SH-SY5Y (cell line): ENCODE results near the gene OTOF.

ENCODE experiments used
- GATA2 ChIP-seq: IDR thresholded peaks from 2 replicates; pipeline ENCODE4 v1.6.1; 2011; ENCODE audit warnings: mild to moderate bottlenecking, low read depth, low read length
- GATA3 ChIP-seq: IDR thresholded peaks from 2 replicates; pipeline ENCODE4 v1.6.1; 2011; ENCODE audit warnings: low read depth, mild to moderate bottlenecking, low read length, moderate library complexity

Gene OTOF

DNA sequence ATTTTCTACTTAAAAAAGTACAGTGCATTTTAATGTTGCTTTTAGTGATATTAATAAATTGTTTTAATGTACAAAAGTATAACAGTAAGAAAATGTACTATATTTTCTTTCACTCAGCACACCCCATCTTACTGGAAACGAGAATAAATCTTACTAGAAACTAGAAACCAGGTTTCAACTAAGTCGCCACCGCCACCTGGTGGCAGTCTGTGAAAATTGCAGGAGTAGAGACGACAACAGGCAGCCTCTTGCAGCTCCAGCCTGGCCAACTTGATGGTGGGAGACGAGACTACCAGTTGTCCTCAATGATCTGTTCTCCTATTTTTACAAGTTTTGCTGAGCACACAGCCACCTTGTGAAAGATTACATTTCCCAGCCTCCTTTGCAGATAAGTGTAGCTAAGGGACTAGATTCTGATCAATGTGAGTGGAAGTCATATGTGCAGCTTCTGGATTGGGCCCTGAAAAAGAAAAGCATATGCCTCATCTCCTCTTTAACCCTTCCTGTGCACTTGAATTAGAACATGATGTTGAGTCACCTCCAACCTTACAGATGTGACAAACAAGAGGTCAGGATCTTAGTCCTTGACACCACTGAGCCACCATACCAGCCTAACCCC, 8.7 kb downstream of the OTOF start:
- TF ChIP-seq GATA2 (no peak), GATA3 (no peak)

DNA sequence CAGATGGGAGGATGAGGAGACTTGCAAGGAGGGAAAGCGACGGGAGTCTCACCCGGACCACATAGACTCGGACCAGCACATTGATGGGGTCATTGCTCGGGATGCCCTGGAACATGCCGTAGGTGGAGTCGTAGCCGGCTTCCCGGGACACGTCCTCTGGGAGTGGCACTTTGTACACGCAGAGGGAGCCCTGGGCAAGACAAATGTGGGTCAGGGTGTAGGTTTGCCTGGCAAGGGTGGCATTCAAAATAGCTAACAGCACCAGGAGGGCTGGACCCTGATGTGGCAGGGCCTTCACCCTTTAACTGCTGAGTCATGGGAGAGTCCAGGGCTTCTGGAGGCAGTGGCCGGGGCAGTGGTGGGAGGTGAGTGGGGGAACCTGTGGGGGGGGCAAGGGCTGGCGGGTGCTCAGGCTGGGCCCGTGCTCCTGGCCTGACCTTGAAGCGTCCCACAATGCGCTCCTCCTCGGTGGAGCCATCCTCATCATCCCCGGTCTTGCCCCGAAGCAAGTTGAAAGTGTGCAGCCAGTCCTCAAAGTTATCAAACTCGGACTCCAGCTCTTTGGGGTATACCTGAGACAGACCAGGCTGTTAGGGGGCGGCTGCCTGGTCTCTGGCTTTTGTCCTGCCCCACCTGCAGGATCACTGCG, 11.1 kb downstream of the OTOF start:
- TF ChIP-seq GATA2 (no peak), GATA3 (no peak)

DNA sequence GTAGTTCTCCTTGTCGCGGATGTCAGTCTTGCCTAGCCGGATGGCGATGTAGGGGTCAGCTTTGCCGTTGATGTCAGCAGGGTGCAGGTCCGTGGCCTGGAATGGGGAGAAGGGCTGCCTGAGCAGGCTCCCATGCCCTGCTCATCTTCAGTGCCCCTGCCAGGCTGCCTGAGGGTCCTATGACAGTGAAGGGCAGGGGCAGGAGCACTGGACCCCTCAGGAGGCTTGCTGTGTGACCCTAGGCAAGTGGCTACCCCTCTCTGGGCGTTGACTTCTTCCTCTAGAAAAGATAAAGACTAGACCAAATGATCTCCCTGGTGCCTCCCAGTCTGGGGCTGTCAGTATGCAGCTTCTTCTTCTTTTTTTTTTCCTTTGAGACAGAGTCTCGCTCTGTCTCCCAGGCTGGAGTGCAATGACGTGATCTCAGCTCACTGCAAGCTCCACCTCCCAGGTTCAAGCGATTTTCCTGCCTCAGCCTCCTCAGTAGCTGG, 11.9 kb downstream of the OTOF start:
- TF ChIP-seq GATA3, result no peak
- no peak for TF ChIP-seq GATA2

DNA sequence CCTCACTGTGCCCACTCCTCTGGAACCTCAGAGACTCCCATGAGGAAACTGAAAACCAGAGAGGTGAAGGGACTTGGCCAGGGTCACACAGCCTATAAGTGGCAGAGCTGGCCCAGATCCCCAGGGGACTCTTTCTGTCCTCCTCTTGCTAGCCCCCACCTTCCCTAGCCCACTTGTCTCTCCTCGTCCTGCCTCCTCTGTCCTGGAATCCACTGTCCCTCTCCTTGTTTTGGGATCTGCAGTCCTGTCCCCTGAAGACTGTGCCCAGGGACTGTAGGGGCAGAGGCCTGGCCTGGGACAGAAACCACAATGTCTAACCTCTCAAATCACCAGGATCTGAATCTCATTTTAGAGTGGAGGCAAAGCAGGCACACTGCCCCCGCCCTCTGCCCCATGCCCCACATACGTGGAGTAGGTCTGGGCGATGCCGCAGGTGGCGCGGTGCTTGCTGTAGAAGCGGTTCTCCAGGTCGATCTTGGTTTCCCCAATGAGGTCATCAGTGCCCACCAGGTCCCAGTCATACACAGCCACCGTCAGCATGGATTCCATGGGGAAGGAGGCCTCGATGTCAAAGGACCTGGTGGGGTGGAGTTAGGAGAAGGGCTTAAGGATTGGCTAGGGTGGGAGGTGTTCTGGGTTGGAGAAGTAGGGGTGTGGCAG, 12.5 kb downstream of the OTOF start:
- TF ChIP-seq GATA3, result no peak

DNA sequence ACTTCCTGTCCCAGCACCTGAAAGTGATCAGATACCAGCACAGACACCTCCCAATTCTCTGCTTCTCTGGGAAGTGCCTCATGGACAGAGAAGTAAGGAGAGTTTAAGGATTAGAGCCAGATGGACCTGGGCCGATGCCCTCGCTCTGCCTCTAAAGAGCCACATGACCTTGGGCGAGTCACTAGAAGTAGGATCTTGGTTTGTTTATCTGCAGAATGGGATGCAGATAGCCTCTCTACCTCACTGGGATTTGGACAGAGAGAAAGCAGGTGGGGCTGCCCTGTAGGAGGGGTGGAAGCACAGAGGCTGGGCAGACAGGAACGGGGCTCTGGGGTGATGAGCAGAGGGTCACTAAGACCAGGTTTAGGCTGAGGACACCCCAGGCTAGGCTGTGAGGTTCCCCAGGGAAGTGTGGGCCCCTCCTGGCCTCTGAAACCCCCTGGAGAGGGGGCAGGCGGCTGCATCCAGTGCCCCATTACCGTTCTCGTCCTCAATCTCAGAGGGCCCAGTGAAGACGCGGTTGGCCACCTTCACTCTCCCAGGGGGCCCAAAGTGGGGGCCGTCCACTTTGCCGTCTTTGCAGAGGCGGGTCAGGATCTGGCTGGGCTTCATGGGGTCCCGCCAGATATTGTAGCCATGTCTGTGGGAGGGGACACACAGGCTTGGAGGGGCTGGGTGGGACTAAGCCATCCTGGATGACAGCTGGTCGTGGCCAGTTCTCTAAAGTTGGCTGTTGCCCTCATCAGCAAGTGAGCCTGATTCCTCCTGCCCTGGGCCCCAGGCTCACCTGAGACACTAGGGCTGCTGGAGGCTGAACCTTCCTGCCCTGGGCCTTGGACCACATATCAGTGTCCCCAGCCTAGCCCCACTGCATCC, 13.3 kb downstream of the OTOF start:
- no peak for TF ChIP-seq GATA2
- TF ChIP-seq GATA3, result no peak

DNA sequence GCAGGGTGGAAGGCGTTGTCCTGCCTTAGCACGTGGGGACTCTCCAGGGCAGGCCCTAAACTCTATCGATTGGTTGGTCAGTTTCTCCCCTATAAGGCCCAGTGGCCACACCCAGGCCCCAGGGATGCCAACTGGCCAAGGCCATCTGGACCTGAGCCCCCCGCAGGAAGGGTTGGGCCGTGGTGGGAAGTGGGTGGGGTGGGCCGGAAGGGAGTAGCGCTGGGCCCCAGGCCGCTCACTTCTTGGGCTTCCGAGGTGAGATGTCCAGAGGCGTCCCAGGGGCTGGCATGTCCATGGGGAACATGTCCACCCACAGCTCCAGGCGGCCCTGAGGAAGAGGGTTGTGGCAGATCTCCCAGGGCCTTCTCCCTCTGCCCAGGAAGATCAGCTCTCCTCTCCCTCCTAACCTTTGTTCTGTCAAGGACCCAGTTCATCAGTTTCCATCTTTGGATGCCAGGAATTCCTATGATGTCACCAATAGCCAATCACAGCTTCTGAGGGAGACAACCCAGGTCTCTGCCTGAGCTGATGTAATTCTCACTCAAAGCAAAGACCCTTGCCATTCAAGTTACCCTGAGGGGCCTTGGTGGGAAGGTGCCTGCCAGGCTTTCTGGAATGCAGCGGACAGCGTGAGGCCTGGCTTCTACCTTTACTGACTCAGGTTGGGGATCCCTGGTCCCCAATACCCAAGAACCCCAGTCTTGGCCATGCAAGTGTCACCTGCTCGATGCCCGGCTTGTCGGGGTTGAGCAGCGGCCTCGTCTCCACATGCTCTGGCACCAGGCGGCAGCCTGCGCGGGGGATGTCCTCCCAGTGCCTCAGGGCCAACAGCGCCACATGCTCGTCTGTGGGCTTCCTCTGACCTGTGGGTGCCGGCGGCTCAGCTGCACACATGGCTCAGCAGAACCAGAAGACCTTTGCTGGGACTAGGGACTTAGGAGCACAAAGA, 14.4 kb downstream of the OTOF start:
- TF ChIP-seq GATA2 (no peak), GATA3 (no peak)

DNA sequence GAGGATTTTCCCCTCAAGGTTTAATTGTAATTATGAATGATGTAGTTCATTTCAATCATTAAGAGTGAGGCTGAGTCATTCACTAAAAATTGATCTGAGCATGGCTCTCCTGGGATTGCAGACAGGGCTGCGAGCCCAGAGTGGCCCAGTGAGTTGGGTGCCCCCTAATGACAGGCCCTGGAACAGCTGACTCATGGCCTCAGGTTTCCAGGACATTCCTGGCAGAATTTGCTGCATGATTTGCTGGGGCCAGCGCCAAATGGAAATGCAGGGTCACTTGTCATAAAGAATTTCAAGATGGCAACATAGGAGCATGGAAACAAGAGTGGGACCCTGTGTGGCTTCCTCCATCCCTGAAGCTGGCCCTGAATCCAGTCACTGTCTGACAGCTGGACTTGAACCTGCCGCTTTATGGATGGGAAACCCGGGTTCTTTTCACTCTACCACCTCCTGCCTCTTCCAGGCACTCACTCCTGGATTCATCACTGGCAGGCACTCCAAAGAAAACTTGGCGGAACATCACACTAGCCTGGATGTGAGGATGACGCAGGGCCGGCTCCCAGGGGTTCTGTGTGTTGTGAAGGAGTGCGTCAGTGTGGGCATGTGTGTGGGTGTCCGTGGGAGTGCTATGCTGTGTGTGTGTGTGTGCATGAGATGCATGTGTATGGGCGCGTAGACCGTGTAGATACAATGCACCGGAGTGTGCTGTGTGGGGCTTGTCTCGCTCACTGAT, 15.2 kb downstream of the OTOF start:
- no peak for TF ChIP-seq GATA2
- no peak for TF ChIP-seq GATA3

DNA sequence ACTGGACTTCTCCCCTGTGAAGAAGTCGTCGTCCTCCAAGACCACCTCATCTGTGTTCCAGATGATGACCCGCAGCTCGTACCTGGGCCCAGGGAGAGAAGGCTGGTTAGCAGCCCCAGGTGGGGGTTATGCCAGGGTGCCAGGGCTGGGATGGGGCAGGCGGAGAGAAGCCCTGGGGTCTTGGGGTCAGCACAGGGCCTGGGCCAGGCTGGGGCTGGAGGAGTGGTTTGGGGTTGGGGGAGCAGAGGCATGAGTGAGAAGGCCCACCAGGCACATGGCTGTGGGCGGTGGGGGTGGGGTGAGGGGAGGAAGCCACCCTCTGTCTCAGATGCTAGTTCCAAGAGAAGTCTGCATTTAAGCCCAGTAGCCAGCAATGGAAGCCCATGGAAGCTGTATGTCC, 15.8 kb downstream of the OTOF start:
- no peak for TF ChIP-seq GATA2
- TF ChIP-seq GATA3, result no peak

DNA sequence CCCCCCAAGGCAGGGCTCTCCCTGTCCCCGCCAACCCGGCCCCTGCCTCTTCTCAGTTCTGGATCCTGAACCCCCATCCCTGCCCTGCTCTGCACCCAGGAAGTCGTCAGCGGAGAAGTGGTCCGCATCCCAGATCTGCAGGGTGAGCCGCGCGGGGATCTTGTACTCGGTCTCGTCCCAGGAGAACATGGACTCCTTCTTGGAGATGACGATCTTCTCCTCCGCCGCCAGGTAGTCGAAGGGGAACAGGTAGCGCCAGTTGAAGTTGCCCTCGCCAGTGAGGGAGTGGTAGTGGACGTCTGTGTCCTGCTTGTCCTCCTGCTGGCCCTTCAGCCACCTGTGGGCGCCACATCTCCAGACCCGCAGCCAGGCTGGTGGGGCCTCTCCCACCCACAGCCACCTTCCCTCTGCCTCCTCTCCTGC, 16.3 kb downstream of the OTOF start:
- TF ChIP-seq GATA3, result no peak
- TF ChIP-seq GATA2, result no peak

DNA sequence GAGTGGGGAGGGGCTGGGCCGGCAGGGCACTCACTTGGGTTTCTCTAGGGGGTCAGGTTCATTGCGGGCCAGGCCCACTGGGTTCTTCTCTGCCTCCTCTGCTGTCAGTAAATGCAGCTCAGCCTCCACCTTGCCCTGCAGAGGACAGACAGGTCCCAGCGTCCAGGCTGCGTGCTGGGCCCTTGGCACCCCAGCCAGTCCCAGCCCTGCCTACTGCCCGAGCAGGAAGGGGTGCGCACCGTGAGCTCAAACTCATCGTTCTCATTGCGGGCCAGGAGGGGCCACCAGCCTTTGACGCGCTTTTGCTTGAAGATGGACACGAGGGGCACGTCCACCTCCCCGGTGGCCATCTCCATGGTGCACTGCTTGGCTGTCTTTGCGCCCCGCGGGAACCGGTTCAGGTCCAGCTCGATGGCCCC, 17.3 kb downstream of the OTOF start:
- TF ChIP-seq GATA3 (no peak), GATA2 (no peak)

DNA sequence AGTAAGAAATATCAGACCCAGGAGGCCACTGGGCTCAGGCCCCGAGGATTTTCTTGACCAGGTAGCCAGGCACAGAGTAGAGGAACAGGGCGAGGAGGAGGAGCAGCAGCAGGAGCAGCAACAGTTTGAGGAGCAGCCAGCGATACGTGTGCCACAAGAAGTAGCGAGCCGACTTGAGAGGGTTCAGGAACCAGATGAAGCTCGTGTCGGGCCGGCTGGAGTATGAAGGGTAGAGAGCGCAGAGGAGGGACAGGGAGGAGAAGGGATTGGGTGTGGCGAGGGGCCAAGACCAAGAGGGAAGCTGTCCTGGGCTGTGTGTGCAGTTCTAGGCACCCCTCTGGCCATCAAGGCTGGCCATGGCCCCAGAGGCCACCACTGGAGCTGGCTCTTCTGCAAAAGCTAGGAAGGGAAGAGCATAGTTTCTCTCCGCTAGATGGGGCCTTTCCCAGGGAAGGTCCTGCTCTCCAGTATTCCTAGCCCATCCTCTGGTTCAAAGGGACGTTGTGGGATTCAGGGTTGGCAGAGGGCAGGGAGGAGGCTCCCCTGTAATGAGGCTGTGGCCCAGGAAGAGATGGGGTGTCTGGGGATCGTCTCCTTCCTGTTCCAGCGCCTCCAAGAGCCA, 17.8 kb downstream of the OTOF start:
- TF ChIP-seq GATA2, result no peak
- TF ChIP-seq GATA3, result no peak

DNA sequence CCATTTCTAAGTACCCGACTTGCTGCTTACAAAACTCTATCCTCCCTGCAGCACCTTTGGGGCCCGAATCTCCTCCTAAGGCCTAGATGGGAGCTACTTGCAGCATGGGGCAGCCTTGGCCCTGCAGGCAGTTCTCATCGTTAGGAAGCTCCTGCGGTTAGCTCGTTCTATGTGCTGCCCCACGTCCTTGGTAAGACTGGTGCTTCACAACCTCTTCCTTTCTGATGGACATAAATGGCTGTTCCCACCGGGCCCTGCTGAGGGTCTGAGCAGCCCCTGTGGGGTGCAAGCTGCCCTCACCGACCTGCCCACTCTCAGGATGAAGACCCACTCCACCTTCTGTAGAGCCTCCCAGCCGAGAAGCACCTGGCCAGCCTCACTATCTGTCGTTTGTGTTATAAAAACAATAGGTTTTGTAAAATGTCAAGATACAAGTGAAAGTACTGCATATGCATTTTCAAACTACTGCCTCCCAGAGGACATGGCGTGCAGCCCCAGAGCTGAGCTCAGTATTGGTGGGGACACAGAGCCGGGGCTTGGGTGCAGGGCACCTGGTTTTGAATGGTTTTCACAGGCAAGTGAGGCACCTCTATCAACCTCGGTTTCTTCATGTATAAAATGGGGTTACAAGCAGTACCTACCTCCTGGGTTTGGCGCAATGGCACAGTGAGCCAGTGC, 19.4 kb downstream of the OTOF start:
- TF ChIP-seq GATA3 (no peak), GATA2 (no peak)
